GM12878 (cell line): Measurements from ENCODE around the gene ANKMY1. TPM values are rescaled to one million over a fixed set of nuclear protein-coding genes. Genes with fewer than 3 reads are reported as not detected.

ENCODE experiments used
- ATAC-seq: fragments of 200-7000 bp; cut with Tn5 transposase; 3 replicates; pipeline ENCODE4 v1.9.1; 2020; ENCODE audit warnings: mild to moderate bottlenecking, moderate library complexity
- BruUV-seq: library from RNA; stranded (reverse); fragments of 400-500 nt; replicated peaks from 2 replicates; lab custom pipeline; 2021; lab: Mats Ljungman, UMichigan
- CTCF ChIA-PET: fragments of 300-600 bp; sonication (Branson Sonifier 250); formaldehyde crosslinking; extraction: SDS; loops from one replicate; lab custom pipeline; 2021; ENCODE audit warnings: inconsistent platforms; lab: Yijun Ruan, JAX
- POLR2A ChIA-PET: fragments of 350-600 bp; formaldehyde crosslinking; extraction: SDS; loops from one replicate; lab custom pipeline; 2021; ENCODE audit warnings: inconsistent platforms; lab: Charles Lee
- RAD21 ChIA-PET: fragments of 300-600 bp; sonication (Branson Sonifier 250); formaldehyde crosslinking; loops from one replicate; lab custom pipeline; 2023; ENCODE audit warnings: antibody characterized with exemption; ENCODE audit not compliant: unreplicated experiment; lab: Charles Lee
- SMC1A ChIA-PET: fragments of 300-600 bp; sonication (Branson Sonifier 250); formaldehyde crosslinking; loops from one replicate; lab custom pipeline; 2023; ENCODE audit not compliant: unreplicated experiment, uncharacterized antibody; lab: Charles Lee
- DNase-seq: peaks from one replicate; pipeline ENCODE4 v3.0.0-alpha.2; 2011; ENCODE audit warnings: low read depth, low spot score
- FAIRE-seq: peaks from 3 replicates; lab custom pipeline; 2011; peaks lifted over from hg19 to GRCh38; lab: Jason Lieb, UNC
- H2AFZ ChIP-seq: 2 replicates; pipeline ENCODE4 v1.6.0; 2011; ENCODE audit warnings: low read depth, low read length, control low read depth; ENCODE audit not compliant: control insufficient read depth
- H3K27ac ChIP-seq: 2 replicates; pipeline ENCODE4 v1.5.1; 2011; ENCODE audit warnings: control low read depth; ENCODE audit not compliant: control insufficient read depth, insufficient read depth
- H3K27me3 ChIP-seq, 2 experiments: replicated peaks in 1 of 2; 2 replicates each; pipeline versions ENCODE4 v1.6.0 to v1.6.1; 2011; ENCODE audit warnings: low read length in 1 of 2; ENCODE audit not compliant: control insufficient read depth in 2 of 2, insufficient read depth in 2 of 2
- H3K36me3 ChIP-seq, 2 experiments: 2 replicates each; pipeline ENCODE4 v1.5.1; 2011; ENCODE audit warnings: low read length in 1 of 2; ENCODE audit not compliant: control insufficient read depth in 2 of 2, insufficient read depth in 2 of 2
- H3K4me1 ChIP-seq: 2 replicates; pipeline ENCODE4 v1.6.1; 2011; ENCODE audit warnings: mild to moderate bottlenecking, low read length, moderate library complexity, mixed read lengths; ENCODE audit not compliant: control insufficient read depth, insufficient read depth
- H3K4me2 ChIP-seq: 2 replicates; pipeline ENCODE4 v1.6.0; 2011; ENCODE audit warnings: control low read depth; ENCODE audit not compliant: control insufficient read depth, insufficient read depth
- H3K4me3 ChIP-seq: fragments of 200-600 bp; sonication (generic); 2 replicates; pipeline ENCODE4 v1.5.1; 2016
- H3K79me2 ChIP-seq: 2 replicates; pipeline ENCODE4 v1.6.0; 2011; ENCODE audit warnings: low read length; ENCODE audit not compliant: control insufficient read depth, insufficient read depth
- H3K9ac ChIP-seq: 2 replicates; pipeline ENCODE4 v1.8.0; 2011; ENCODE audit warnings: low read length, control low read depth, mixed read lengths; ENCODE audit not compliant: control insufficient read depth, insufficient read depth
- H3K9me3 ChIP-seq: replicated peaks from 3 replicates; pipeline ENCODE4 v1.5.1; 2011; ENCODE audit warnings: mild to moderate bottlenecking, low read length; ENCODE audit not compliant: control insufficient read depth, insufficient read depth
- H4K20me1 ChIP-seq: 2 replicates; pipeline ENCODE4 v1.6.0; 2011; ENCODE audit not compliant: control insufficient read depth, insufficient read depth
- BCL11A ChIP-seq: IDR thresholded peaks from 2 replicates; pipeline ENCODE4 v1.6.1; 2011; ENCODE audit warnings: low read depth, low read length
- CHD1 ChIP-seq: IDR thresholded peaks from 2 replicates; pipeline ENCODE4 v1.6.1; 2012; ENCODE audit warnings: low read depth, low read length, improper control_type of control experiment
- DPF2 ChIP-seq: fragments of 450-650 bp; IDR thresholded peaks from 2 replicates; pipeline ENCODE4 v1.6.1; 2017; ENCODE audit warnings: mild to moderate bottlenecking
- MXI1 ChIP-seq: fragments of 150-350 bp; IDR thresholded peaks from 2 replicates; pipeline ENCODE4 v1.6.1; 2011; ENCODE audit warnings: low read depth, mild to moderate bottlenecking, inconsistent platforms, low read length, improper control_type of control experiment
- NBN ChIP-seq: fragments of 450-650 bp; IDR thresholded peaks from 2 replicates; pipeline ENCODE4 v1.6.1; 2016
- PRDM15 ChIP-seq: fragments of 450-650 bp; formaldehyde crosslinking; IDR thresholded peaks from 2 replicates; pipeline ENCODE4 v1.4.0; 2020; ENCODE audit warnings: mild to moderate bottlenecking, moderate library complexity
- SREBF1 ChIP-seq: IDR thresholded peaks from 2 replicates; pipeline ENCODE4 v1.6.1; 2012; ENCODE audit warnings: mild to moderate bottlenecking, low read length
- ZNF622 ChIP-seq: fragments of 450-650 bp; IDR thresholded peaks from 2 replicates; pipeline ENCODE4 v1.6.1; 2017; ENCODE audit warnings: mild to moderate bottlenecking, inconsistent platforms
- WGBS: methylation state at CpG from one replicate; pipeline ENCODE4 v1.1.6; 2016; ENCODE audit warnings: low lambda C conversion rate; ENCODE audit not compliant: insufficient replicate concordance, insufficient coverage; ENCODE audit errors: missing lambda C conversion rate; 5-methylcytosine and 5-hydroxymethylcytosine counted together
- in situ Hi-C: fragments of 300-500 bp; cut with MboI; formaldehyde crosslinking; loops from 9 replicates; pipeline ENCODE4 v1.14.3; 2018; ENCODE audit warnings: mixed read lengths
- intact Hi-C: fragments of 100-400 bp; cut with micrococcal nuclease; formaldehyde crosslinking; loops from one replicate; pipeline ENCODE4 v1.14.2; 2022; ENCODE audit not compliant: unreplicated experiment
- polyA plus RNA-seq, 11 experiments: library from polyadenylated mRNA; depleted of rRNA in 4 of 11; unstranded in 6 of 11; stranded (reverse) in 5 of 11; fragments of >200 nt; fragmentation: Nextera tagmentation in 4 of 11; fragmentation: Illumina TruSeq in 1 of 11; extraction: Ambion mirVana in 4 of 11; extraction: Trizol in 1 of 11; gene quantifications; 1 replicate in 1 of 11; 2 replicates in 10 of 11; pipeline versions ENCODE4 v1.2.1 to v1.2.3, GENCODE V29; 2011 to 2016; ENCODE audit warnings: inconsistent platforms in 2 of 11, missing spikeins in 2 of 11, low read depth in 1 of 11
- total RNA-seq, 4 experiments: library from RNA; depleted of rRNA in 3 of 4; stranded (reverse); fragments of >200 nt in 3 of 4; fragmentation: Illumina TruSeq in 1 of 4; extraction: Trizol in 1 of 4; gene quantifications; 2 replicates each; pipeline versions ENCODE4 v1.2.1 to v1.2.3, GENCODE V29; 2013 to 2021
- TF ChIP-seq, protein P1 (sequence below): IDR thresholded peaks from 2 replicates; pipeline ENCODE4 v1.6.1; 2012; ENCODE audit warnings: low read depth, low read length, improper control_type of control experiment
- TF ChIP-seq, protein P2 (sequence below): fragments of 450-650 bp; formaldehyde crosslinking; IDR thresholded peaks from 2 replicates; pipeline ENCODE4 v1.4.0; 2022; ENCODE audit warnings: mild to moderate bottlenecking, moderate library complexity

ANKMY1 gene
- total and polyA plus RNA-seq, 10 of the 15 experiments (the other 5 are each of a cell fraction or from before 2014, with no cell fraction given) = 1.1 to 15.3 (median 11.1) TPM

DNA sequence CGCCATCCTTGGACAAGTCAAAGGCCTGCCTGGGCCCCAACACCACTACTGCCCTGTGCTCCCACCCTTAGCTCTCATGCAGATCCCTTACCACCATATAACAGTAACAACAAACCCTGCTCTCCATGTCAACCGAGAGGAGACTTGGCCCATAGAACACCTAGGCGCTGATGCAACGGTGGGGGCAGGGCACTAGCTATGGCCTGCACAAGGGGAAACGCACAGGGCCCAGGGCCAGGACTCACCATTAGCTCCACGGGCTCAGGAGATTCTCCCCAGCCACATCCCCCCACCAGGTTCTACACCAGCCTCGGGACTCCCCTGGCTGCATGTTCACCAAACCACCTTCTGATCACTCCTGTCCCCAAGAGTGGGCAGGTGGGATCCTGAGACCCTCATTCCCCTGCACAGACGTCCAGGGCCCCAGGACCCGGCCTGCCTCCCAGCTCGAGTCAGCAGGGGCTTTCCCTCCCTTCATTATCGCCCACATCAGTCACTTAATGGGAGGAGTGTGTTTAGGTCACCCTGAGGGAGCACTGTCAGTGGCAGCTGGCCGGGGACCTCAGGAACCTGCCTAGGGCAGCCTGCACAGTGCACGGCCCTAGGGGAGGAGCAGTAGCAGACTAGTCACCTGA lies 29.3 kb downstream of the ANKMY1 start (continued):
- TF ChIP-seq PRDM15 (CRISPR knock-in tag) (no peak), SREBF1 (no peak), CHD1 (no peak)
- TF ChIP-seq, protein P1, sequence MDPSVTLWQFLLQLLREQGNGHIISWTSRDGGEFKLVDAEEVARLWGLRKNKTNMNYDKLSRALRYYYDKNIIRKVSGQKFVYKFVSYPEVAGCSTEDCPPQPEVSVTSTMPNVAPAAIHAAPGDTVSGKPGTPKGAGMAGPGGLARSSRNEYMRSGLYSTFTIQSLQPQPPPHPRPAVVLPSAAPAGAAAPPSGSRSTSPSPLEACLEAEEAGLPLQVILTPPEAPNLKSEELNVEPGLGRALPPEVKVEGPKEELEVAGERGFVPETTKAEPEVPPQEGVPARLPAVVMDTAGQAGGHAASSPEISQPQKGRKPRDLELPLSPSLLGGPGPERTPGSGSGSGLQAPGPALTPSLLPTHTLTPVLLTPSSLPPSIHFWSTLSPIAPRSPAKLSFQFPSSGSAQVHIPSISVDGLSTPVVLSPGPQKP = no peak

DNA sequence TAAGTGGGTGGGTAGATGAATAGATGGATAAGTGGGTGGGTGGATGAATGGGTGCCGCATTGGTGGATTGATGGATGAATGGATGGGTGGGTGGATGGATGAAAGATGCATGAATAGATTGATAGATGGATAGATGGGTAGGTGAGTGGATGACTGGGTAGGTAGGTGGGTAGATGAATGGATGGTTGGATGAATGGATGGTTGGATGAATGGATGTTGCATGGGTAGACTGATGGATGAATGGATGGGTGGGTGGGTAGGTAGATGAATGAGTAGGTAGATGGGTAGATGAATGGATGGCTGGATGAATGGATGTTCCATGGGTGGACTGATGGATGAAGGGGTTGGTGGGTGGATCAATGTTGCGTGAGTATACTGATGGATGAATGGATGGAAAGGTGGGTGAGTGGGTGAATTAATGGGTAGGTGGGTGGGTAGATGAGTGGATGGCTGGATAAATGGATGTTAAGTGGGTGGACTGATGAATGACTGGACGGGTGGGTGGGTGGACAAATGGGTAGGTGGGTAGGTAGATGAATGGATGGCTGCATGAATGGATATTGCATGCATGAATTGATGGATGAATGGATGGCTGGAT lies 30.5 kb downstream of the ANKMY1 start:
- H4K20me1 ChIP-seq = no peaks in the 10 kb centered on the region
- TF ChIP-seq NBN (no peak), MXI1 (no peak), ZNF622 (no peak), BCL11A (no peak), DPF2 (no peak)
- TF ChIP-seq, protein P2, sequence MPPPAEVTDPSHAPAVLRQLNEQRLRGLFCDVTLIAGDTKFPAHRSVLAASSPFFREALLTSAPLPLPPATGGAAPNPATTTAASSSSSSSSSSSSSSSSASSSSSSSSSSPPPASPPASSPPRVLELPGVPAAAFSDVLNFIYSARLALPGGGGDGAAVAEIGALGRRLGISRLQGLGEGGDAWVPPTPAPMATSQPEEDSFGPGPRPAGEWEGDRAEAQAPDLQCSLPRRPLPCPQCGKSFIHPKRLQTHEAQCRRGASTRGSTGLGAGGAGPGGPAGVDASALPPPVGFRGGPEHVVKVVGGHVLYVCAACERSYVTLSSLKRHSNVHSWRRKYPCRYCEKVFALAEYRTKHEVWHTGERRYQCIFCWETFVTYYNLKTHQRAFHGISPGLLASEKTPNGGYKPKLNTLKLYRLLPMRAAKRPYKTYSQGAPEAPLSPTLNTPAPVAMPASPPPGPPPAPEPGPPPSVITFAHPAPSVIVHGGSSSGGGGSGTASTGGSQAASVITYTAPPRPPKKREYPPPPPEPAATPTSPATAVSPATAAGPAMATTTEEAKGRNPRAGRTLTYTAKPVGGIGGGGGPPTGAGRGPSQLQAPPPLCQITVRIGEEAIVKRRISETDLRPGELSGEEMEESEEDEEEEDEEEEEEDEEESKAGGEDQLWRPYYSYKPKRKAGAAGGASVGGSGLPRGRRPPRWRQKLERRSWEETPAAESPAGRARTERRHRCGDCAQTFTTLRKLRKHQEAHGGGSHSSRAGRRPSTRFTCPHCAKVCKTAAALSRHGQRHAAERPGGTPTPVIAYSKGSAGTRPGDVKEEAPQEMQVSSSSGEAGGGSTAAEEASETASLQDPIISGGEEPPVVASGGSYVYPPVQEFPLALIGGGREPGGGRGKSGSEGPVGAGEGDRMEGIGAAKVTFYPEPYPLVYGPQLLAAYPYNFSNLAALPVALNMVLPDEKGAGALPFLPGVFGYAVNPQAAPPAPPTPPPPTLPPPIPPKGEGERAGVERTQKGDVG (CRISPR knock-in tag) = no peak

More for the DNA sequence above, 30.5 kb downstream of the ANKMY1 start:
- FAIRE-seq (no peak), DNase-seq (no peak), ATAC-seq (no peak)
- 53% methylated on average over 3 of the region's 3 CpGs for WGBS
- intact Hi-C loops (no loop called here), in situ Hi-C loops (no loop called here)
- Histone ChIP-seq H3K36me3 (peaks cover 0 to 3% of the 10 kb centered on the region in 2 experiments; a peak in 1 of 4 replicates), H3K79me2 (no peaks in the 10 kb centered on the region), H3K27ac (no peak overlapping the region), H3K9me3 (peaks cover 23% of the 10 kb centered on the region; the same call in 2 of the 3 replicates), H3K4me1 (no peaks in the 10 kb centered on the region), H3K4me3 (no peak overlapping the region), H3K9ac (no peak overlapping the region), H3K27me3 (no peaks in the 10 kb centered on the region), H3K4me2 (no peak overlapping the region), H2AFZ (no peak overlapping the region)
- SMC1A ChIA-PET = no interaction called here
- RAD21 ChIA-PET = no interaction called here
- POLR2A ChIA-PET = no interaction called here
- CTCF ChIA-PET = no interaction called here
- BruUV-seq = no TSS peak
